Astrocyte (in vitro differentiated cells and primary cell): ENCODE data around the gene RNF145. TPM values are rescaled to one million over a fixed set of nuclear protein-coding genes. Genes with fewer than 3 reads are reported as not detected.

Source experiments
- DNase-seq: peaks from one replicate; pipeline ENCODE4 v3.0.0-alpha.2; 2010; ENCODE audit warnings: low read depth
- FAIRE-seq: peaks from 2 replicates; lab custom pipeline; 2011; peaks lifted over from hg19 to GRCh38; lab: Jason Lieb, UNC
- H2AFZ ChIP-seq: 2 replicates; pipeline ENCODE4 v1.6.0; 2012; ENCODE audit warnings: low read depth, low read length, inconsistent platforms
- H3K27ac ChIP-seq: 2 replicates; pipeline ENCODE4 v1.5.1; 2011; ENCODE audit warnings: low read depth, low read length, inconsistent platforms
- H3K27me3 ChIP-seq: 2 replicates; pipeline ENCODE4 v1.6.0; 2011; ENCODE audit warnings: low read length, inconsistent platforms; ENCODE audit not compliant: insufficient read depth
- H3K36me3 ChIP-seq: 2 replicates; pipeline ENCODE4 v1.5.1; 2011; ENCODE audit warnings: low read length, inconsistent platforms; ENCODE audit not compliant: insufficient read depth
- H3K4me1 ChIP-seq: 2 replicates; pipeline ENCODE4 v1.5.1; 2011; ENCODE audit warnings: low read length, inconsistent platforms; ENCODE audit not compliant: insufficient read depth
- H3K4me2 ChIP-seq: 2 replicates; pipeline ENCODE4 v1.6.0; 2012; ENCODE audit warnings: low read length, inconsistent platforms
- H3K4me3 ChIP-seq: 2 replicates; pipeline ENCODE4 v1.5.1; 2011; ENCODE audit warnings: low read depth, mild to moderate bottlenecking, low read length, inconsistent platforms; ENCODE audit not compliant: insufficient read depth
- H3K79me2 ChIP-seq: 2 replicates; pipeline ENCODE4 v1.6.0; 2012; ENCODE audit warnings: mild to moderate bottlenecking, low read length, inconsistent platforms; ENCODE audit not compliant: insufficient read depth
- H3K9ac ChIP-seq: 2 replicates; pipeline ENCODE4 v1.6.0; 2012; ENCODE audit warnings: mild to moderate bottlenecking, low read length, inconsistent platforms
- H3K9me3 ChIP-seq: 2 replicates; pipeline ENCODE4 v1.5.1; 2012; ENCODE audit warnings: low read depth, mild to moderate bottlenecking, low read length, inconsistent platforms; ENCODE audit not compliant: insufficient read depth
- H4K20me1 ChIP-seq: 2 replicates; pipeline ENCODE4 v1.6.0; 2012; ENCODE audit warnings: low read length, inconsistent platforms; ENCODE audit not compliant: insufficient read depth
- H3K27ac Mint-ChIP-seq: one replicate; pipeline ENCODE4 v1.8.0; 2021; ENCODE audit warnings: mild to moderate bottlenecking, mixed read lengths; ENCODE audit not compliant: unreplicated experiment
- H3K27me3 Mint-ChIP-seq: one replicate; pipeline ENCODE4 v1.8.0; 2021; ENCODE audit warnings: low read depth, mixed read lengths; ENCODE audit not compliant: unreplicated experiment
- H3K36me3 Mint-ChIP-seq: one replicate; pipeline ENCODE4 v1.8.0; 2021; ENCODE audit warnings: low read depth, mixed read lengths; ENCODE audit not compliant: unreplicated experiment
- H3K4me1 Mint-ChIP-seq: one replicate; pipeline ENCODE4 v1.8.0; 2021; ENCODE audit warnings: low read depth, mixed read lengths; ENCODE audit not compliant: unreplicated experiment
- H3K4me3 Mint-ChIP-seq: one replicate; pipeline ENCODE4 v1.8.0; 2021; ENCODE audit warnings: mild to moderate bottlenecking, moderate library complexity, mixed read lengths; ENCODE audit not compliant: unreplicated experiment
- H3K9me3 Mint-ChIP-seq: one replicate; pipeline ENCODE4 v1.8.0; 2021; ENCODE audit warnings: mild to moderate bottlenecking, mixed read lengths; ENCODE audit not compliant: unreplicated experiment
- EZH2 ChIP-seq: IDR thresholded peaks from 2 replicates; pipeline ENCODE4 v1.6.1; 2012; ENCODE audit warnings: mild to moderate bottlenecking, low read length, inconsistent platforms; ENCODE audit not compliant: insufficient read depth
- total RNA-seq: library from RNA; stranded (reverse); gene quantifications from 2 replicates; pipeline ENCODE4 v1.2.1, GENCODE V29; 2021
- TF ChIP-seq, protein P1 (sequence below): IDR thresholded peaks from 2 replicates; pipeline ENCODE4 v1.5.1; 2011; ENCODE audit warnings: low read depth, mild to moderate bottlenecking, inconsistent platforms, low read length, moderate library complexity; ENCODE audit not compliant: insufficient read depth

RNF145 gene
- total RNA-seq, 1 donor from 2014 or later: 54.0 TPM

- Histone ChIP-seq H3K36me3 (no peaks in the 10 kb centered on the region), H3K27ac (no peak overlapping the region), H3K4me3 (no peak overlapping the region), H4K20me1 (no peaks in the 10 kb centered on the region), H3K4me1 (peaks cover 6% of the 10 kb centered on the region), H3K9ac (no peak overlapping the region), H3K27me3 (peaks cover 2% of the 10 kb centered on the region), H3K9me3 (no peaks in the 10 kb centered on the region), H3K79me2 (no peaks in the 10 kb centered on the region), H3K4me2 (no peak overlapping the region), H2AFZ (no peak overlapping the region)
- FAIRE-seq (no peak), DNase-seq (no peak)
- Mint-ChIP-seq H3K9me3 (no peaks in the 10 kb centered on the region), H3K27me3 (peaks cover 6% of the 10 kb centered on the region), H3K27ac (peak overlapping the region; percentile 14), H3K4me3 (no peak overlapping the region), H3K4me1 (no peaks in the 10 kb centered on the region), H3K36me3 (no peaks in the 10 kb centered on the region)
- TF ChIP-seq, protein P1, sequence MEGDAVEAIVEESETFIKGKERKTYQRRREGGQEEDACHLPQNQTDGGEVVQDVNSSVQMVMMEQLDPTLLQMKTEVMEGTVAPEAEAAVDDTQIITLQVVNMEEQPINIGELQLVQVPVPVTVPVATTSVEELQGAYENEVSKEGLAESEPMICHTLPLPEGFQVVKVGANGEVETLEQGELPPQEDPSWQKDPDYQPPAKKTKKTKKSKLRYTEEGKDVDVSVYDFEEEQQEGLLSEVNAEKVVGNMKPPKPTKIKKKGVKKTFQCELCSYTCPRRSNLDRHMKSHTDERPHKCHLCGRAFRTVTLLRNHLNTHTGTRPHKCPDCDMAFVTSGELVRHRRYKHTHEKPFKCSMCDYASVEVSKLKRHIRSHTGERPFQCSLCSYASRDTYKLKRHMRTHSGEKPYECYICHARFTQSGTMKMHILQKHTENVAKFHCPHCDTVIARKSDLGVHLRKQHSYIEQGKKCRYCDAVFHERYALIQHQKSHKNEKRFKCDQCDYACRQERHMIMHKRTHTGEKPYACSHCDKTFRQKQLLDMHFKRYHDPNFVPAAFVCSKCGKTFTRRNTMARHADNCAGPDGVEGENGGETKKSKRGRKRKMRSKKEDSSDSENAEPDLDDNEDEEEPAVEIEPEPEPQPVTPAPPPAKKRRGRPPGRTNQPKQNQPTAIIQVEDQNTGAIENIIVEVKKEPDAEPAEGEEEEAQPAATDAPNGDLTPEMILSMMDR: no peak
- no peak for TF ChIP-seq EZH2
Measured at GRCh38 chr5:159128070-159128541, 81.2 kb downstream of the RNF145 start.

- H3K79me2 ChIP-seq: no peaks in the 10 kb centered on the region
- no peak for TF ChIP-seq EZH2
- TF ChIP-seq, protein P1: no peak
- Mint-ChIP-seq H3K27ac (no peak overlapping the region), H3K27me3 (no peaks in the 10 kb centered on the region), H3K9me3 (no peaks in the 10 kb centered on the region), H3K36me3 (no peaks in the 10 kb centered on the region), H3K4me3 (no peak overlapping the region), H3K4me1 (no peaks in the 10 kb centered on the region)
- H3K9me3 ChIP-seq: no peaks in the 10 kb centered on the region
- no peaks in the 10 kb centered on the region for H4K20me1 ChIP-seq
- H3K27me3 ChIP-seq: peaks cover 2% of the 10 kb centered on the region
- no peaks in the 10 kb centered on the region for H3K36me3 ChIP-seq
- H3K9ac ChIP-seq: no peak overlapping the region
- DNase-seq: no peak
- no peaks in the 10 kb centered on the region for H3K4me1 ChIP-seq
- no peak overlapping the region for H2AFZ ChIP-seq
- H3K4me3 ChIP-seq: no peak overlapping the region
- no peak for FAIRE-seq
- H3K27ac ChIP-seq: no peak overlapping the region
- no peak overlapping the region for H3K4me2 ChIP-seq
Measured at GRCh38 chr5:159123700-159124099, 85.7 kb downstream of the RNF145 start.

DNA sequence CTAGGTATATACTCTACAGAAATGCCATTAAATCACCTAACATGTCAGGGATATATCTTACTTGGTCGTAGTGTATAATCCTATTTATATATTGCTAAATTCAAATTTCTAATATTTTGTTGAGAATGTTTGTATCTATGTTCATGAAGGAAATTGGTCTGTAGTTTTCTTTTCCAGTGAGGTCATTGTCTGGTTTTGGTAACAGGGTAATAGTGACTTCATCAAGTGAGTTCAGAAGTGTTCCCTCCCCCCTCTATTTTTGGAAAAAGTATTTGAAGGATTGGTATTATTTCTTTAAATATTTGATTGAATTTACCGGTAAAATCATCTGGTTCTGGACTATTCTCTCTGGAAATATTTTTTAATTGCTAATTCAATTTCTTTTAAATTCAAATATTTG lies 86.2 kb downstream of the RNF145 start:
- Histone ChIP-seq H3K4me2 (no peak overlapping the region), H3K4me1 (no peaks in the 10 kb centered on the region), H3K36me3 (no peaks in the 10 kb centered on the region), H3K27me3 (peaks cover 2% of the 10 kb centered on the region), H3K27ac (no peak overlapping the region), H3K4me3 (no peak overlapping the region), H3K9me3 (no peaks in the 10 kb centered on the region), H3K9ac (no peak overlapping the region), H3K79me2 (no peaks in the 10 kb centered on the region), H2AFZ (no peak overlapping the region), H4K20me1 (no peaks in the 10 kb centered on the region)
- H3K27ac Mint-ChIP-seq: no peak overlapping the region
- no peaks in the 10 kb centered on the region for H3K4me1 Mint-ChIP-seq
- no peak for TF ChIP-seq EZH2
- TF ChIP-seq, protein P1: no peak
- H3K27me3 Mint-ChIP-seq: no peaks in the 10 kb centered on the region
- DNase-seq (no peak), FAIRE-seq (no peak)
- no peak overlapping the region for H3K4me3 Mint-ChIP-seq
- H3K36me3 Mint-ChIP-seq: no peaks in the 10 kb centered on the region
- H3K9me3 Mint-ChIP-seq: no peaks in the 10 kb centered on the region
